K562 (cell line): Measurements from ENCODE around the gene TMCC1. TPM values are rescaled to one million over a fixed set of nuclear protein-coding genes. Genes with fewer than 3 reads are reported as not detected.

Experiments
- ATAC-seq: fragments of 200-7000 bp; cut with Tn5 transposase; 3 replicates; pipeline ENCODE4 v1.9.1; 2020; ENCODE audit warnings: moderate library complexity
- BruUV-seq: library from RNA; stranded (reverse); fragments of 400-500 nt; replicated peaks from 2 replicates; lab custom pipeline; 2021; lab: Mats Ljungman, UMichigan
- CTCF ChIA-PET: fragments of 300-600 bp; formaldehyde crosslinking; extraction: SDS; loops from one replicate; lab custom pipeline; 2021; ENCODE audit warnings: low intra/inter-chr PET ratio; lab: Yijun Ruan, JAX
- POLR2A ChIA-PET: fragments of 300-600, 350-650 bp; sonication (Branson Sonifier 250); formaldehyde crosslinking; extraction: SDS; loops from one replicate; lab custom pipeline; 2021; ENCODE audit warnings: antibody characterized with exemption, inconsistent platforms; lab: Yijun Ruan, JAX
- DNase-seq, 4 experiments: peaks; one replicate each; pipeline versions ENCODE4 v3.0.0 to v3.0.0-alpha.2; 2011 to 2018; ENCODE audit warnings: low spot score in 3 of 4, mixed read lengths in 3 of 4; ENCODE audit errors: extremely low read depth in 1 of 4
- FAIRE-seq: peaks from 2 replicates; lab custom pipeline; 2011; peaks lifted over from hg19 to GRCh38; lab: Jason Lieb, UNC
- H2AFZ ChIP-seq: 2 replicates; pipeline ENCODE4 v1.6.0; 2011; ENCODE audit warnings: low read depth, low read length, control low read depth, inconsistent platforms
- H3K27ac ChIP-seq: fragments of 200-600 bp; 3 replicates; pipeline ENCODE4 v1.8.0; 2011; ENCODE audit warnings: low read depth, mild to moderate bottlenecking, control low read depth, inconsistent platforms, low read length, moderate library complexity, mixed read lengths; ENCODE audit errors: extremely low read depth
- H3K27me3 ChIP-seq, 2 experiments: fragments of 300-600 bp in 1 of 2; 2 replicates in 1 of 2; 3 replicates in 1 of 2; pipeline versions ENCODE4 v1.6.0 to v1.8.0; 2011; ENCODE audit warnings: inconsistent platforms in 2 of 2, low read length in 2 of 2, mild to moderate bottlenecking in 1 of 2, mixed read lengths in 1 of 2, moderate library complexity in 1 of 2; ENCODE audit not compliant: control insufficient read depth in 2 of 2, insufficient read depth in 2 of 2
- H3K36me3 ChIP-seq: fragments of 300-600 bp; 3 replicates; pipeline ENCODE4 v1.8.0; 2011; ENCODE audit warnings: mild to moderate bottlenecking, low read length, inconsistent platforms; ENCODE audit not compliant: control insufficient read depth, insufficient read depth
- H3K4me1 ChIP-seq, 2 experiments: fragments of 200-600 bp in 1 of 2; replicated peaks in 1 of 2; 2 replicates in 1 of 2; 3 replicates in 1 of 2; pipeline versions ENCODE4 v1.5.1 to v1.8.0; 2011; ENCODE audit warnings: inconsistent platforms in 2 of 2, low read length in 2 of 2, mild to moderate bottlenecking in 1 of 2, mixed read lengths in 1 of 2, moderate library complexity in 1 of 2; ENCODE audit not compliant: control insufficient read depth in 2 of 2, insufficient read depth in 2 of 2
- H3K4me2 ChIP-seq: 2 replicates; pipeline ENCODE4 v1.6.1; 2011; ENCODE audit warnings: low read length, control low read depth, inconsistent platforms, mixed read lengths; ENCODE audit not compliant: insufficient read depth
- H3K4me3 ChIP-seq: fragments of 200-600 bp; sonication (generic), shearing (Covaris generic); 2 replicates; pipeline ENCODE4 v1.5.1; 2016; ENCODE audit warnings: control low read depth, inconsistent platforms
- H3K79me2 ChIP-seq: fragments of 200-600 bp; 3 replicates; pipeline ENCODE4 v1.8.0; 2011; ENCODE audit warnings: low read length, inconsistent platforms; ENCODE audit not compliant: control insufficient read depth, insufficient read depth
- H3K9ac ChIP-seq, 2 experiments: 2 replicates each; pipeline versions ENCODE4 v1.6.0 to v1.6.1; 2011; ENCODE audit warnings: low read depth in 2 of 2, low read length in 2 of 2, control low read depth in 1 of 2, inconsistent platforms in 1 of 2, mild to moderate bottlenecking in 1 of 2, mixed read lengths in 1 of 2; ENCODE audit not compliant: insufficient read depth in 1 of 2
- H3K9me1 ChIP-seq: one replicate; pipeline ENCODE4 v1.6.0; 2011; ENCODE audit warnings: inconsistent platforms, mild to moderate bottlenecking, low read length, moderate library complexity; ENCODE audit not compliant: control insufficient read depth, insufficient read depth
- H3K9me3 ChIP-seq: replicated peaks from 2 replicates; pipeline ENCODE4 v1.5.1; 2011; ENCODE audit warnings: low read depth, low read length, inconsistent platforms; ENCODE audit not compliant: control insufficient read depth, insufficient read depth
- H4K20me1 ChIP-seq: replicated peaks from 2 replicates; pipeline ENCODE4 v1.6.1; 2011; ENCODE audit warnings: low read length, inconsistent platforms, mixed read lengths; ENCODE audit not compliant: control insufficient read depth, insufficient read depth
- ATF1 ChIP-seq, 2 experiments: fragments of 450-650 bp in 1 of 2; IDR thresholded peaks; 2 replicates each; pipeline ENCODE4 v1.6.1; 2016; ENCODE audit warnings: missing compliant biosample characterization in 1 of 2, missing genetic modification characterization in 1 of 2
- BCLAF1 ChIP-seq, 2 experiments: fragments of 450-650 bp in 1 of 2; IDR thresholded peaks; 2 replicates each; pipeline ENCODE4 v1.6.1; 2011 to 2017; ENCODE audit warnings: low read depth in 2 of 2, antibody characterized with exemption in 1 of 2, borderline replicate concordance in 1 of 2, low read length in 1 of 2, mild to moderate bottlenecking in 1 of 2, mixed read lengths in 1 of 2; ENCODE audit not compliant: control insufficient read depth in 1 of 2
- BRF1 ChIP-seq: IDR thresholded peaks from 3 replicates; pipeline ENCODE4 v1.6.1; 2011; ENCODE audit warnings: borderline replicate concordance, mild to moderate bottlenecking; ENCODE audit not compliant: insufficient read length; ENCODE audit errors: extremely low read depth
- DACH1 ChIP-seq: fragments of 450-650 bp; IDR thresholded peaks from 2 replicates; pipeline ENCODE4 v1.6.1; 2018; ENCODE audit not compliant: partially characterized antibody
- EP300 ChIP-seq: IDR thresholded peaks from 2 replicates; pipeline ENCODE4 v1.6.1; 2012; ENCODE audit warnings: low read length, improper control_type of control experiment
- HMG20B ChIP-seq: fragments of 250-450 bp; sonication (Bioruptor Pico); IDR thresholded peaks from 2 replicates; pipeline ENCODE4 v1.5.0; 2021; ENCODE audit warnings: mild to moderate bottlenecking
- ILK ChIP-seq: fragments of 450-650 bp; IDR thresholded peaks from 2 replicates; pipeline ENCODE4 v1.6.1; 2016; ENCODE audit warnings: missing genetic modification characterization, low read depth, mild to moderate bottlenecking, missing compliant biosample characterization, moderate library complexity, borderline replicate concordance
- KDM5B ChIP-seq: fragments of 200-600 bp; sonication (generic); IDR thresholded peaks from 2 replicates; pipeline ENCODE4 v1.6.1; 2012; ENCODE audit warnings: low read depth, mild to moderate bottlenecking, moderate library complexity, low read length, control low read depth, inconsistent platforms; ENCODE audit not compliant: insufficient replicate concordance
- MCM2 ChIP-seq: fragments of 450-650 bp; IDR thresholded peaks from 2 replicates; pipeline ENCODE4 v1.6.1; 2017; ENCODE audit warnings: low read depth, mild to moderate bottlenecking
- NFATC3 ChIP-seq: fragments of 450-650 bp; IDR thresholded peaks from 2 replicates; pipeline ENCODE4 v1.6.1; 2017; ENCODE audit warnings: mild to moderate bottlenecking
- NR3C1 ChIP-seq: sonication (generic); formaldehyde crosslinking; IDR thresholded peaks from 2 replicates; pipeline ENCODE4 v1.8.1; 2022; ENCODE audit warnings: missing genetic modification reagents
- SAFB2 ChIP-seq: fragments of 200-400 bp; formaldehyde crosslinking; IDR thresholded peaks from 2 replicates; pipeline ENCODE4 v1.6.1; 2018; ENCODE audit warnings: borderline replicate concordance, low read length, low read depth, moderate library complexity; ENCODE audit not compliant: severe bottlenecking
- TAF15 ChIP-seq: fragments of 200-400 bp; formaldehyde crosslinking; IDR thresholded peaks from 2 replicates; pipeline ENCODE4 v1.6.1; 2017; ENCODE audit warnings: mild to moderate bottlenecking, low read depth, low read length, moderate library complexity
- WHSC1 ChIP-seq: IDR thresholded peaks from one replicate; pipeline ENCODE4 v1.6.1; 2012; ENCODE audit warnings: low read length, control low read depth, inconsistent platforms
- ZBTB26 ChIP-seq: fragments of 450-650 bp; formaldehyde crosslinking; IDR thresholded peaks from 2 replicates; pipeline ENCODE4 v1.4.0; 2022; ENCODE audit warnings: missing genetic modification characterization
- ZBTB9 ChIP-seq: fragments of 450-650 bp; formaldehyde crosslinking; IDR thresholded peaks from 2 replicates; pipeline ENCODE4 v1.4.0; 2020; ENCODE audit warnings: mild to moderate bottlenecking, moderate library complexity
- ZNF408 ChIP-seq: fragments of 250-450 bp; sonication (Bioruptor Pico); IDR thresholded peaks from 2 replicates; pipeline ENCODE4 v1.4.0; 2020; ENCODE audit warnings: low read depth, mild to moderate bottlenecking, moderate library complexity
- WGBS: fragments of 100-300 bp; shearing (Covaris generic); methylation state at CpG from one replicate; pipeline ENCODE4 v1.1.6; 2016; ENCODE audit warnings: low coverage, mixed read lengths; ENCODE audit not compliant: insufficient coverage; ENCODE audit errors: missing lambda C conversion rate; 5-methylcytosine and 5-hydroxymethylcytosine counted together
- in situ Hi-C: fragments of 300-500 bp; cut with MboI; formaldehyde crosslinking; loops from 4 replicates; pipeline ENCODE4 v1.15.0; 2018; ENCODE audit warnings: inconsistent platforms, mixed read lengths
- intact Hi-C: fragments of 100-400 bp; cut with micrococcal nuclease; formaldehyde crosslinking; loops from 2 replicates; pipeline ENCODE4 v1.14.2; 2022
- polyA plus RNA-seq, 8 experiments: library from polyadenylated mRNA; depleted of rRNA in 4 of 8; stranded (reverse) in 5 of 8; unstranded in 3 of 8; fragments of >200 nt; fragmentation: Nextera tagmentation in 2 of 8; fragmentation: Illumina TruSeq in 1 of 8; extraction: Ambion mirVana in 2 of 8; extraction: Trizol in 1 of 8; gene quantifications; 2 replicates each; pipeline versions ENCODE4 v1.2.1 to v1.2.3, GENCODE V29; 2011 to 2014; ENCODE audit warnings: inconsistent platforms in 1 of 8, missing spikeins in 1 of 8
- total RNA-seq, 7 experiments: library from RNA; depleted of rRNA in 6 of 7; stranded (reverse); fragments of >200 nt in 6 of 7; fragmentation: Illumina TruSeq in 2 of 7; extraction: Trizol in 2 of 7; gene quantifications; 2 replicates each; pipeline versions ENCODE4 v1.2.1 to v1.2.3, GENCODE V29; 2011 to 2021; ENCODE audit warnings: low replicate concordance in 1 of 7

TMCC1 gene
- total and polyA plus RNA-seq, 9 of the 15 experiments (the other 6 are each of a cell fraction or from before 2014, with no cell fraction given): 0.89 to 8.7 (median 4.0) TPM

GRCh38 chr3:129822241-129822640, 71.3 kb downstream of the TMCC1 start:
- H4K20me1 ChIP-seq: no peaks in the 10 kb centered on the region
- no peak for DNase-seq
- H3K9ac ChIP-seq: no peak overlapping the region
- TF ChIP-seq HMG20B (CRISPR knock-in tag): no peak
- no peak for TF ChIP-seq ZBTB9
- TF ChIP-seq NR3C1 (CRISPR knock-in tag): no peak
- no peak for TF ChIP-seq NFATC3
- no peak for TF ChIP-seq SAFB2
- no peak for TF ChIP-seq ILK (tag)
- no peak for TF ChIP-seq TAF15
- no peak for TF ChIP-seq DACH1
- no peak for TF ChIP-seq ZNF408 (CRISPR knock-in tag)
- TF ChIP-seq WHSC1: no peak
- TF ChIP-seq EP300: no peak
- no peak for TF ChIP-seq BRF1
- TF ChIP-seq KDM5B: no peak
- no peak for TF ChIP-seq ATF1 (CRISPR knock-in tag; IDR thresholded peaks at IDR 0.05)
- no peak for TF ChIP-seq ATF1 (tag; IDR thresholded peaks at IDR 0.05)
- no peak for TF ChIP-seq BCLAF1 (IDR thresholded peaks at IDR 0.05; ENCODE audit: borderline replicate concordance in 1 of 2, control insufficient read depth in 1 of 2, low read depth in 2 of 2, low read length in 1 of 2)
- no peak for TF ChIP-seq MCM2
- no peak for TF ChIP-seq ZBTB26 (CRISPR knock-in tag)
- H3K9me1 ChIP-seq: no peaks in the 10 kb centered on the region
- no peak overlapping the region for H3K4me3 ChIP-seq
- FAIRE-seq: no peak
- no peaks in the 10 kb centered on the region for H3K27me3 ChIP-seq
- no peak overlapping the region for H3K4me2 ChIP-seq
- CTCF ChIA-PET: interaction anchor here (1.3 kb wide), 1 partner anchor 172 kb away, joined by 4 read pairs; no protein-coding TSS in a partner anchor
- POLR2A ChIA-PET: interaction anchor here (1.5 kb wide), 1 partner anchor 12 kb away, joined by 3 read pairs; no protein-coding TSS in a partner anchor
- H3K36me3 ChIP-seq: no peaks in the 10 kb centered on the region
- WGBS: 64% methylated on average over 1 of the region's 1 CpG
- H2AFZ ChIP-seq: no peak overlapping the region
- no peaks in the 10 kb centered on the region for H3K9me3 ChIP-seq
- H3K27ac ChIP-seq: no peak overlapping the region
- no peaks in the 10 kb centered on the region for H3K79me2 ChIP-seq
- intact Hi-C loops (no loop called here), in situ Hi-C loops (loop anchor here (5.0 to 25.0 kb wide), 2 partner anchors 170 to 435 kb away; no protein-coding TSS in a partner anchor)
- ATAC-seq: no peak
- peaks cover 0 to 8% of the 10 kb centered on the region in 2 experiments; a peak in 2 of 5 replicates for H3K4me1 ChIP-seq
- no TSS peak for BruUV-seq
